HG03060 (cell line): ENCODE results near the gene NOTCH2.
"Not testable (repeated sequence)": the region's sequence is repeated elsewhere in the genome, so short reads cannot be mapped to it uniquely, and the experiment has no call there.

ENCODE experiments used
- ATAC-seq: cut with Tn5 transposase; IDR thresholded peaks from one replicate; pipeline ENCODE4 v1.9.1; 2021; ENCODE audit warnings: low read depth, moderate number of reproducible peaks; ENCODE audit not compliant: unreplicated experiment

NOTCH2 gene

GRCh38 chr1:120069067-120069919 is at the start of gene NOTCH2:
Gene NOTCH2 (minus strand): TSS chr1:120069662. CDS start chr1:120069406, 256 bp downstream.
- ATAC-seq = not testable (repeated sequence)

- ATAC-seq = peak; percentile 32
Observed at GRCh38 chr1:120117371-120118177, 48.1 kb upstream of the NOTCH2 start.

- not testable (repeated sequence) for ATAC-seq
Observed at GRCh38 chr1:120116094-120116493, 46.6 kb upstream of the NOTCH2 start.

GRCh38 chr1:120113134-120113533 is 43.7 kb upstream of the NOTCH2 start:
- not testable (repeated sequence) for ATAC-seq

GRCh38 chr1:120112212-120112611 is 42.8 kb upstream of the NOTCH2 start:
- ATAC-seq = not testable (repeated sequence)

GRCh38 chr1:120111771-120112170 is 42.3 kb upstream of the NOTCH2 start:
- not testable (repeated sequence) for ATAC-seq

- not testable (repeated sequence) for ATAC-seq
Observed at GRCh38 chr1:120111008-120111407, 41.5 kb upstream of the NOTCH2 start.

GRCh38 chr1:120109656-120110055 is 40.2 kb upstream of the NOTCH2 start:
- not testable (repeated sequence) for ATAC-seq

GRCh38 chr1:120109180-120109579 is 39.7 kb upstream of the NOTCH2 start:
- ATAC-seq = not testable (repeated sequence)

GRCh38 chr1:120105288-120105687 is 35.8 kb upstream of the NOTCH2 start:
- not testable (repeated sequence) for ATAC-seq

GRCh38 chr1:120103768-120104167 is 34.3 kb upstream of the NOTCH2 start:
- ATAC-seq = not testable (repeated sequence)

- ATAC-seq = not testable (repeated sequence)
Observed at GRCh38 chr1:120101593-120101992, 32.1 kb upstream of the NOTCH2 start.

- not testable (repeated sequence) for ATAC-seq
Observed at GRCh38 chr1:120100590-120100989, 31.1 kb upstream of the NOTCH2 start.

- ATAC-seq = not testable (repeated sequence)
Observed at GRCh38 chr1:120098986-120099759, 29.7 kb upstream of the NOTCH2 start.

- ATAC-seq = not testable (repeated sequence)
Observed at GRCh38 chr1:120096981-120097545, 27.6 kb upstream of the NOTCH2 start.

- not testable (repeated sequence) for ATAC-seq
Observed at GRCh38 chr1:120093548-120094181, 24.2 kb upstream of the NOTCH2 start.

GRCh38 chr1:120092232-120093218 is 23.1 kb upstream of the NOTCH2 start:
- ATAC-seq = not testable (repeated sequence)

- not testable (repeated sequence) for ATAC-seq
Observed at GRCh38 chr1:120090830-120091229, 21.4 kb upstream of the NOTCH2 start.
